Fibroblast of skin of right biceps (primary cell): ENCODE measurements around the gene ELFN1.

ENCODE experiments used
- DNase-seq: peaks from one replicate; pipeline ENCODE4 v3.0.0-alpha.2; 2013

Gene ELFN1

DNA sequence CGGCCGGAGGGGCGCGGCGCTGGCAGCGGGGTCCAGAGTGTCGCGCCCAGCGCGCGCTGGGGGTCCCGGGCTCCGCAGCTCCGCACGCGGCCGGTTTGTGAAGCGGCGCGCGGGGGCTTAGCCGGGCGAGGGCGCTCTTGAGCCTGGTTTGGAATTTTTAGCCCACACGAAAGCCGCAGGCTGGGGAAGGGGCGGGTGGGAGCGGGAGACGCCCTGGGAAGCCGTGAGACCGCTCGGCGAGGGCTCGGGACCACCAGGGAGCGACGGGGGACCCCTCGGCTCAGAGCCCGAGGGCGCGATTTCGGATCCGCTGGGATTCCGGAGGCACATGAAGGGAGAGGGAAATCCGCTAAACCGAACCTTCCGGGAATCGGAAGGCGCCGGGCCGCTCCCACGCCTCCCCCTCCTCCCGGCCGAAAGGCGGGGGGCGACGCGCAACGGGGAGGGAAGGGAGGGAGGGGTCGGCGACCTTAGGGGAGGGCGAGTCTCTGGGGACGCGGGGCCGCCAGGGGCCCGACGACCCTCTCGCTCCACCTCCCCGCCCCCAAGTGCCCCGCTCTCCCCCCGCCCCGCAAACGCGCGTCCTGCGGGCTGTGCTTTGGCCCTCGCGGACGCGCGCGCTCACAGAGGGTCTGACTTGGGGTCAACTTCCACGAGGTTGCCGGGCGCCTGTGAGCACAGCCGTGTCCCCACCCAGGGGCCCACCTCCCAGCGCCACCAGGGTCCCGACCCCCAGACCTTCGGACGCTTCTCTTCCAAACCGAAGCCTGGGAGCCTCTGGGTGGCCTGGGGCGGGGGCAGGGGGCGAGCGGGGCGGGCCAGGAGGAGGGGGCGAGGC lies 5.1 kb upstream of the ELFN1 start:
- peak; percentile 70 for DNase-seq

DNA sequence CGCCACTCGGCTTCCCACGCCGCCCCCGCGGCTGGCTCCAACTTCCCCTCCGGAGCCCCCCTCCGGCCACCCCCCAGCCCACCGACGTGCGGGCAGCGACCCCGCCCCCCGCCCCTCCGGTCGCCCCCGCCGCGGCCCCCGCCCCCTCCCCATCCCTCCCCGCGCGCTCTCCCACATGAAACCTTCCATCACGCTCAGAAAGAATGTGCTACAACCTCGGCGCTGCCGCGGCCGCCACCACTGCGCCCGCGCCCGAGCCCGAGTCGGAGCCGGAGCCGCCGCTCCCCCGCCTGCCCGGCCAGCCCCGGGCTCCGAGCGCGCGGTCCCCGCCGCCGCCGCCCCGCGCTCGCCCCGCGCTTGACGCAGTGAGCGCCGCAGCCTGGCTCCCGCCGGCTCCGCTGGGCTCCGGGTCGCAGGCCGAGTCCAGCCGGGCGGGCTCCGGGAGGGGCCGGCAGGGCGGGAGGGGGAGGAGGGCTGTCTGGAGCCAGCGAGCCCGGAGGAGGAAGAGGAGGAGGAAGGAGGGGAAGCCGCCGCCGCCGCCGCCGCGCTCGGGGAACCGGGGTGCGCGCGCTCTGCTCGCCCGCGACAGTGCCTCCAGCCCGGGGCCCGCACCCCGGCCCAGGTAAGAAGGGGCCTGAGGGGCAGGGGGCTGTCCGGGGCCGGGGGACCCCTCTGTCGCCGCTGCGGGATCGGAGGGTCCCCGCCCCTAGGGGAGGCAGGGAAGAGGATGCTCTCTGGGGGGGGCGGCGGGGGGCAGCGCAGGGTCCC lies 4.3 kb upstream of the ELFN1 start:
- peak; percentile 60 for DNase-seq

DNA sequence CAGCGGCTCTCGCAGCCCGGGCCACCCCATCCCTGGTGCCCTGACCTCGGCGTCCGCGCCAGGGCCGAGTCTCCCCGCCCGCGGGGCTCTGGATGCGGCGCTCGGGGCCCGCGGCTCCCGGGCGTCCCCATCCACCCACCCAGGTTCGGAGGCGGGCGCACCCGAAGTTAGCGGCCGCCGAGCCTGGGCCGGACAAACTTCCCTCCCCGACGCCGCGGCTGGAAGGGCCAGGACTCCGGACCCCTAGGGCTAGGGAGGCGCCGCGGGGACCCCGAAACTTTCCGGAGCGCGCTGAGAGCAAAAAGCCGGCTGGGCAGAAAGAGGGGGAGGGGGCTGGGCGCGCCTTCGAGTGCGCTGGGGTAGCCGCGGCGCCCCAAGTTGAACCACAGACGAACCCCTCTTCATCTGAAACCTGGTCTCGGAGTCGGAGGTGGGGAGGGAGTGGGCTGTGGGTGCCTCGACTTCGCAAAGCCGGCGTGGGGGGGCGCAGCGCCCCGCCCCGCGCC lies 3.7 kb upstream of the ELFN1 start:
- peak; percentile 36 for DNase-seq

DNA sequence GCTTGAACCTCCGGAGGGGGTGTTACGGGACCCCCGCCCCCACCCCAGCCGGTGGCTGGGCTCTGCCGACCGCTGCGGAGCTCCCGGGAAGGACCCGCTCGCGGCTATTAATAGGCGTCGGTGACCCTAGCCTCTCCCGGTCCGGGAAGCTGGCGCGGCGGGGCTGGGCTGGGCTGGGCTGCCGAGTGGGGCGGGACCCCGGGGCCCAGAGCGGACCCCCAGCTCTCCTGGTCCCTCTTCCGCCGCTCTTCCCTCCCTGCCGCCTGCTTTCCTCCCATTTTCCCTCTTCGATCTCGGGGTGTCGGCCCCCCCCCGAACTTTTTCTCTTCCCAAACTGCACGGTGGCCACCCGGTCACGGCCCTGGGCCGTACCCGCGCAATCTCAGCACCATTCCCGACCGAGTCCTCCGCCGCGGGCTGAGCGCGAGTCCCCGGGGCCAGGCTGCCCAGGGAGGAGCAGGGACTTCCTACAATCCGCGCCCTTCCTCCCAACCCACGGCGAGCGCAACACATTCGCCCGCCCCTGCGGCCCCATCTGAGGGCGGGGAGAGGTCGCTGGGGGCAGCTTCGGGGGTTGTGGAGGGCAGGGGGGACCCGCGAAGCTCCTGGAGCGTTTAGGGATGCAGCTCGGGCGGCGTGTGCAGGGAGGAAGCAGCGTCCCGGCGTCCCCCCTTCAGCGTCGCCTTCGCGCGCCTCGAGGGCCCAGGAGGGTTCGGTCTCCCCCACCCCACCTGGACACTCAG lies 3.1 kb upstream of the ELFN1 start:
- peak; percentile 28 for DNase-seq

DNA sequence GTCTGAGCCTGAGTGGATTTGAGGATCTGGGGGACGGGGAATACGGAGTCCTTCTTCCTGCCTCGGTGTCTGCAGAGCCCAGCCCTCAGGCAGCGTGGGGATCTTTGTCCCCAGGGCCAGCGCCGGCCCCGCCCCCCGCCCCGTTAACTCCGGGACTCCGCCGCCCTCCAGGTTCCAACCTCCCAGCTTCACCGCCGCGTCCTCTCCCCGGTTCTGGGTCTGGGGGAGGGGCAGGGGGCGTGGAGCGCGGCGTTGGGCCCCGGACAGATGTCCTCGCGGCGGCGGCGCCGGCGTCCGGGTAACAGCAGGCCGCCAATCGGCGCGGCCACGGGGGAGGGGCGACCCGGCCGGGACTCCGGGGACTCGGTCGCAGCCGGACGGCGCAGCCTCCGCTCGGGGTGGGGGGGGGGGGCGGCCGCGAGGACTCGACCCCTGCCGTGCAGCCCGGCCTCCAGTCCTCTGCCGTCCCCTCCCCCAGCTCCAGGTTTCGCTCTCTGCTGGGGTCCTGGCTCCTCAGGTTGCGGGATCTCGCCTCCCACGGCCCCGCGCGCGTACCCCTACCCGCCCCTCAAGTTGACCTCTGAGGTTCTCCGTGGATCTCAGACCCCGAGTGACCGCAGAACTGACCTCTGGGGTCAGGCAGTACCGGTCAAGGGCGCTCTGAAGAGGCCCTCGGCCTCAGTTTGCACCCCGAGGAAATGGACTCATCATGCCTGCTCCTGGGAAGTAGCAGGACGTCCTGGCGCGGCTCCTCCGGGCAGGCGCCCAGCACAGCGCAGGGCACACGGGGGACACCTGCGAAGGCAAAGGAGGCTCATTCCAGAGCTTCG lies 2.3 kb upstream of the ELFN1 start:
- peak; percentile 11 for DNase-seq

DNA sequence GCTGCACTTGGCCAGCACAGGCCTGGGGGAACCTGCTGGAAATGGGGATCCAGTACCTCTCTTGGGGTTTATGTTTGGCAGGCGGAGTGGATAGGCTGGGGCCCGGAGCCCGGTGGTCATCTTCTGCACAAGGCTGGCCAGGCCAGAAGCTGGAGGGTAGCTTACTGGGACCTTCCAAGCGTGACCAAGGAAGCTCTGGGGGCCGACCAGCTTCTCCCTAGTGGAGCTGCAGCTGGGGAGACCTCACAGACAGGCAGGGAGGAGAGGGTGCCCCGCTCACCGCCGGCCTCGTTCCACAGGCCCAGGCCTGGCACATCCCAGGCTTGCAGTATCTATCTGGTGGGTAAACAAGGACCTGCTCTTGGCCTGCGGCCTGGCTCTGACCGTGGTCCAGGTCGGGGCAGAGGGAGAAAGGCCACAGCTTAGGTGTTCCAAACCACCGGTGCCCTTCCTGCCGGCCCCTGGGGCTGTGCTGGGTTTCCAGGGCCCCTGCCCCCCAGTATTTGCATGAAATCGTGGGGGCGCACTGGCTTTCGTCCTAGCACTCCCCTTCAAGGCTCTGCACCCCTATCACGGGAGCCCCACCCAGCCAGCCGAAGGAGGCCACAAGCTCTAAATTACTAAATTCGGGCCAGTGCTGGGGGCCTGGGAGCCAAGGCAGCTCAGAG lies 1.5 kb upstream of the ELFN1 start:
- no peak for DNase-seq

DNA sequence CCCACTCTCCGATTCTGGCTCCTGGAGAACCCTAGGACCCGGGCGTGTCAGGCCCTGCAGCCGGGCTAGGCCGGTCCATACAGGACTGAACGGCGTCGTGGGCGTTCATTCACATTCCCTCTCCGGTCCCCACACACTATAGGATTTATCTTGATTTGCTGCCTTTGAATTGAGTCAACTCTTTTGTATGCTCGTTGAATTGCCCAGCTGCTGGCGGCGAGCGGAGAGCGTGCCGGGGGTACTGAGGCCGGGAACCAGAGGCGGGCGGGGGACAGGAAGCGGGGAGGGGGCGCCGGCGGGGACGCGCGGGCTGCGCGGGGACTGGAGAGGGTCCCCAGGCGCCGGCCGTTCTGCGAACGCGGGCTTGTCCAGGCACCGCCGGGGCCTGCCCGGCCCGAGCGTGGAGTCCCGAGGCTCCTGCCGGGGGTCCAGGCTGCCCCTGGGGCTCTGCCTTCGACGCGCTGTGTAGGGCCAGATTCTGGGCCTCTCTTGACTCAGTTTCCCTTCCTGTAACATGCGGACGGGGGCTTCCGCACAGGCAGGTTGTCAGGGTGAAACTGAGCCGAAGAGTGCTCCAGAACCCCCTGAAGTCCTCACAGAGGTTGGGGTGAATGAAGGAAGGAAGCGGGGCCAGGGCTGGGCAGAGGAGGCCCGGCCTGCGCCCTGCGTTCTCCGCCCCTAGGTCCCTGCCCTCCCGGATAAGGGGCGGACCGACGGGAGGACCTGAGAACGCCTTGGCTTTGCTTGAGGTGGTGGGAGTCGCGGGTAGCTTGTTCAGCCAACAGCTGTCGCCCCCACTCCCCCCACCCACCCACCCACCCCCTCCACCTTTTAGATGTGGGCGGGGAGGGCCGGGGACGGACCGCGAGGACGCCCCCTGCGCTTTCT lies 769 bp upstream of the ELFN1 start:
- DNase-seq: peak; percentile 61

DNA sequence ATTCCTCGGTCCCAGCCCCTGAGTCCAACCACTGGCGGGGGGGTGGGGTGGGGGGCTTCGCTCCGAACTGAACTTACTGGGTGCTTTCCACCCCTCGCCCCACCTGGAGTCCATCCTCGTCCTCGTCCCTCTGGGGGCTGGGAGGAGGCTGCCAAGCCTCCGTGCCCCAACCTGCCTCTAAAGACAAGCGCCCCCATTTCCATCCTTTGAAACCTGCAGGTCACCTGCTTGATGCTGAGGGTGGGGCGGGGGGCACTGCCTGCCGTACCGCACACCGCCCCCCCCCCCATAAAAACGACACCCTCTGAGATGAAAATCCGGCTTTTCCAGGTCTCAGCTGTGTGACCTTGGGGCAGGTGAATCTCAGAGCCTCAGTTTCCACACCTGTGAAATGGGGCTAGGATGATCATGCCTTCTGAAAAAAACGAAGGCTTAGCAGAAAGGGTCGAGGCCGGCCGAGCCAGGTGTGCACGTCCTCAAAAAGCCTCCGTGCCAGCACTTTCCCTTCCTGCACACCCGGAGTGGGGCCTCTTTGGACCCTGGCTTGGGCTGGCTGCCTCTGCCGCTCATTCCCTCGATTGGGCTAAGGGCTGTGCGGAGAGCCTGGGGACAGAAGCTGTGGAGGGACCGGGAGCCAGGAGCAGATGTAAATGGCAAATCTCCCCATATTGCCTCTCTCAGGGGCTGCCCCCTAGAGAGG lies 967 bp downstream of the ELFN1 start:
- no peak for DNase-seq

DNA sequence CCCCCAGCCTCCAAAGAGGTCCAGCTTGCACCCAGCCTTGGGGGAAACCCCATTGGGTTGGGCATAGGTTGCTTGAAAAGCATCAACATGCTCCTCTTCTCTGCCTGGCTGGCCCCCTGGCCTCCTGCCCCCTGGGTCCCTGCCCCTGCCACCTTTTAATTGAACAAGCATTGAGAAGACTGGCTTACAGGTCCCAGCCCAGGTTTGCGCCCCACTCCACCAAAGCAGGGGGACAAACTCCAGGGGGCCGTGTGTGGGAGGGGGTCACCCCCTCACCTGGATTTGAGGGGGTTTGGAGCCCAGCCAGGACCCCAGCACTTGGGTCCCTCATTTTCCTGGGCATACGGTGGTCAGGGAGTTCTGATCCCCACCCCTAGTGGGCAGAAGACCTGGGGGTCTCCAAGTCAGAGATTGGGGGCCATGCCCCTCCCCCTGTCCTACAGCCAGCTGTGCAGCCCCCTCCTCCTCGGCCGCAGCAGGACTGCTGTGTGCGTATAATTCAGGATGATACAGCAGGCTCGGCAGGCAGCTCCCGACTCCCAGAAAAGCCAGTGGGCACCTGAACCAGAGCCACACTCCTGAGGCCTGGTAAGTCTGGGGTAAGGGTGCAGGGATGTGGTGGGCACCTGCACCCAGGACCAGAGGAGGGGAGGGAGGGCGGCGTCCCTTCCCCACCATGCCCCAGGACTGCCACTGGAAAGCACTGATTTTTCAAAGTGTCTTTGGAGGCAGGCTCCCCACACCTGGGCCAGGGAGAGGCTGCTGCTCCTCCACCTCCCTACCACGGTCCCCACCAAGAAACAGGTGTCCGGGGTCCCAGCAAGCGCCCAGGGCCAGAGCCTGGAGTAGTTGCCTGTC lies 1.7 kb downstream of the ELFN1 start:
- no peak for DNase-seq

DNA sequence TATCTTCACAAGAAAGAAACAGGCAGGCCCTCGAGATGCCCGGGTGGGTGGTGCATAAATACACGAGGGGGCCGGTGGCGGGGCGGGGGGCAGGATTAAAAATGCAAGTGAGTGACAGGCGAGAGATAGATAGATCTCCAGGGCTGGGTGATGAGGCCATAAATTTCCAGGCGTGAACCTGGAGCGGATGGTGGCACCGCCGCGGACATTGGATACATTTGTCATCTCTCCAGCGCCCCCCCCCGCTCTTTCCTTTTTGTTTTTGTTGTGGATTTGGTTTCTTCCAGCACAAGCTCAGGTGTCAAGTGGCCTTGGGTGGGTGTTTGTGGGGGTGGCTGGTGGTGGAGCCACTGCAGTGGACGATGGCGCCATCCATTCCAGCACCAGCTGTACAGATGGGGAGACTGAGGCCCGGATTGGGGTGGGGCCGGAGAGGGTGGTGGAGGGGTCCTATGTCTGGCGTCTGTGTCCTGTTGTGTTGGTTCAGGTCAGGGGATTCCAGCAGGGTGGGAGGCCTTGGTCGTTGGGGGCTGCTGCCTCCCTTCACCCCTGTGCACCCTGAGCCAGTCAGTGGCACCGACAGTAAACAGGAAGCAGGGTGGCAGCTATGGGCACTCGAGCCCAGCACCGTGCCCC lies 2.9 kb downstream of the ELFN1 start:
- no peak for DNase-seq

DNA sequence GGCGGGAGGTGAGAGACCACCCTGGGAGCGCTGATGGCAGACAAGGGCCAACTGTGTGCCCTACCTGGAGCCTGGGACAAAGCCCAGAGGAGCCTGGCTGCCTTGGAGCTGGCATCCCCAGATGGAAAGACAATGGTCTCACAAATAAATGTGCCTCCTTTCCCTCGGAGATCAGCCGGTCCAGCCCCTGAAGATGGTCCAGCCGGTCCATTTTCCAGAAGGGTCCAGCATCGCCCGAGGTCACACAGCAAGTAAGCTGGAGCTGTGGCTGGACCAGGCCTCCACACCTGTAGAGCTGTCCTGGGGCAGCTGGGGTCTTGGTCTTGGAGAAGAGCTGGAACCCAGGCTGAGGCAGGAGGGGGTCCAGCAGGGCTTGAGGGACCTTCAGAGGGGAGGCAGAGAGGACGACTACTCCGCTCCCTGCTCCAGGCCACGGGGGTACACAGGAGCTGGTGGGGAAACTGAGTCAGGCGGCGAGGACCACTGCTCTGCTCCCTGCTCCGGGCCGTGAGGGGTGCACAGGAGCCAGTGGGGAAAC lies 3.6 kb downstream of the ELFN1 start:
- DNase-seq: no peak

DNA sequence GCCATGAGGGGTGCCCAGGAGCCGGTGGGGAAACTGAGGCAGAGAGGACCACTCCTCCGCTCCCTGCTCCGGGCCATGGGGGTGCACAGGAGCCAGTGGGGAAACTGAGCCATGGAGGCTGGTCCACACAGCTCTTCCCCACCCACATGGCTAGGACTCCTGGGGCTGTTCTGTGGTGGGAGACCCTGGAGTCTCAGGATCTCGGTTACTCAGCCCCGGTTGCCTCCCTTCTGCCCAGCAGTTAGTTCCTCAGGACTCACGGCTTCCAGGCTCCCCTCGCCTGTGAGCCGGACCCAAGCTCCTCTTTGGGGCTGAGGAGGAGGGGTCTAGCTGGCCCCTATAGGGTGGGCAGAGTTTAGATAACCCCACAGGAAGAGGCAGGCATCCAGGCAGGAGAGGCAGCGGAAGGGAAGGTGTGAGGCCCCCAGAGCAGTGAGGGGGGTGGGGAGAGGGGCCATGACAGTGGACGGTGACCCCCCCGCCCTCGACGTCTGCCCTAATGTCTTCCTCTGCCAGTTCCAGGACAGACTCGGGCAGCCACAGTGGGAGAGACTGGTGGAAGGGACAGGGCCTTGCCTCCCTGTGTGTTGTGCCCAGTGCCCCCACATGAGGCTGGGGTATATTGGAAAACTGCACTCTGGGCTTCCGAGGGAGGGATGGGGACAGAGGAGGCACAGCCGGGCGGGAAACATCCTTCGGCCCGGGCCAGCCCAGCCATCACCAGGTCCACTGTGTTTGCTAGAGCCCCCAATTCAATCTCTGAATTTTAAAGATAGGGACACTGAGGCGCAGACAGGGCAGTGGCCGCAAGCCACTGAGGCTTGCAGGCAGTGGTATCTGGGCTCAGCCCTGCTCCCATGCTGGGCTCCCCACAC lies 4.3 kb downstream of the ELFN1 start:
- no peak for DNase-seq

DNA sequence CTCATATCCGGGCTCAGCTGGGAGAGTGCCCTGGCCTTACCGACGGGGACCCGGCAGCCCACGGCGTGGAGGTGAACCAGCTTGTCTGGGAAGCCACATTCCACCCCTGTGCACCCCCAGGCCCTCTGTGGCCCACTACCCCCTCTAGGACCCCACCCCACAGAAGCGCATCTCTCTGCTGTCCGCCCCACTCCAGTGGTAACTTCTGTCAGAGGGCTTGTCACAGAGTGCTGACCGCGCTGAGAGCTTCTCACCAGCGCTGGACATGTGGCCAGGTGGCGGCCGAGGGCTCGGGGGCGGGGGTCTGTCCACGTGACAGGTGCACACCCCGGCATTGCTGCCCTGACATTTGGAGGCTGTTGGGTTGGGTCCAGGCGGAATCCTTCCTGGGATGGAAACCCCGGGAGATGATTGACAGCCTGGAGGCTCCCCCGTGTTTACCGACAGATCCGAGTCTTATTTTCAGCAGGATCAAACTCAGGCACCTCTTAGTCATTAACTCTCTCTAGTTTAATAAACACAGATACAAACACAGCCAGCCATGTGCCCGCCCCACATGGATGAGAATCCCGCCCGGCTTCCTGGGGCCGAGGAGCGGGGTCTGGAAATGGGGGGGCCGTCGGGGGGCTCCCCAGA lies 5.1 kb downstream of the ELFN1 start:
- no peak for DNase-seq

DNA sequence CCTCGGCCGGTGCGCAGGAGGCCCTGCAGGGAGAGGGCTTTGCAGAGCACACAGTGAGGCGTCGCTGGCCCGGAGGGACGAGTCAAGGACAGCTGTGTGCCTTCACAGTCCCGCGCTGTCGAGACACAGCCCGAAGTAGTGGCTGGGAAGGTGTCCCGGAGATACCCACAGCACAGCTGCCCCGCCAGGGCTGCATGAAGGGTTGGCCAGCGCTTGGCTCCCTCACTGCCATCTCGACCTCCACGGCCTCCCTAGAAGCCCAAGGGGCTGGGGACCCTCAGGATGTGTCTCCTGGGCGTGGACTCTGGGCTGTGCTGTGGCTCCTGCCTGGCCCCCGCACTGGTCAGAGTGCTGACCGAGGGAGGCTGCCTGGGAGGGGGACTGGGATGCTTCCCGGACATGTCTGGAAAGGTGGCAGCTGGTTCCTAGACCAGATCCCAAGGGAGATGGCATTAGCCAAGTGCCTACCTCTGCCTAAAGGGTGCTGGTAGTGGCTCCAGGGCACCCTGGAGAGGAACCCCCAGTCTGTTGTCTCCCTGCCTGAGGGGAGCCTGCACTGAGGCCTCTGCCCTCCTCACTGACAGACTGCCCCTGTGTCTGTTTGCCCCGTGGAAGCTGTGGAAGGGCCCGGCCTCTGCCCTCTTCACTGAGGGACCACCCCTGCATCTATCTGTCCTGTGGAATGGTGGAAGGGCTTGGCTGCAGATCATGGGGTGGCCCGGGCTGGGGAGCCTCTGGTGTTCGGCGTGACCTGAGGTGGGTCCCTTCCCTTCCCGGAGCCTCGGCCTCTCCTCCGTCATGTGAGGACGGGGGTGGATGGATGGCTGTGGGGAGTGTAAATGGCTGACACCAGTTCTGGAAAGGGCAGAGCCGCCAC lies 5.8 kb downstream of the ELFN1 start:
- DNase-seq: no peak

DNA sequence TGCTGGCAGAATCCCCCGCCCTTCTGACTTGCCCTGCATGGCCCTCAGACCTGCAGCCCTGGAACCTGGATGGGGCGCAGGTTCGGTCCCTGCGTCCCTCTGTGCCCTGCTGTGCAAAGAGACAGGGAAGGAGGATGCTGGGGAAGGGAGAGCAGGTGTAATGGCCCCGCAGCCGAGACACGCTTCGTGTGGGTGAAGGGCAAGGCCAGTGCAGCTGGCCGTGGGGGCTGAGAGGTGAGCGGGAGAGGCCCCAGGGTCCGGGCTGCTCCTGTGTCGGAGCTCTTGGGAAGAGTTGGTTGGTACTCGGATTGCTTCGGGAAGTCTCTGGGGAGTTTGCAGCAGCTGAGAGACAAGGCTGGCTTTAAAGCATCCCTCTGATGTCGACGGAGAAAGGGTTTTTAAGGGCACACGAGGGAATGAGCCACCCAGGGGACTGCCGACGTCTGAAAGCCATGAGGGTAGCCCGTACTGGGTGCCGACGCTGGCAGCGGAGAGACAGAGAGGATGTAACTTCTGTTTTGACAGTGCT lies 6.5 kb downstream of the ELFN1 start:
- no peak for DNase-seq
